Lung (tissue), 12 donors: ENCODE results near the gene ABCD3. TPM values are rescaled to one million over a fixed set of nuclear protein-coding genes. Genes with fewer than 3 reads are reported as not detected.

Experiments
- ATAC-seq: fragments of 200-7000 bp; cut with Tn5 transposase; one replicate; pipeline ENCODE4 v1.9.1; 2020; ENCODE audit warnings: moderate number of reproducible peaks; ENCODE audit not compliant: insufficient read depth, low FRiP score
- DNase-seq, 3 donors: peaks; one replicate each; pipeline ENCODE4 v3.0.0-alpha.2; 2013 to 2017
- H3K27ac ChIP-seq, 2 donors: one replicate each; pipeline ENCODE4 v1.5.1; 2013; ENCODE audit warnings: mild to moderate bottlenecking in 2 of 2, moderate library complexity in 2 of 2, control low read depth in 1 of 2, inconsistent platforms in 1 of 2, low read depth in 1 of 2, low read length in 1 of 2
- H3K27me3 ChIP-seq, 3 donors: one replicate each; pipeline ENCODE4 v1.5.1; 2013; ENCODE audit warnings: low read length in 2 of 3; ENCODE audit not compliant: control insufficient read depth in 3 of 3, insufficient read depth in 3 of 3
- H3K36me3 ChIP-seq, 4 donors: one replicate each; pipeline ENCODE4 v1.5.1; 2013; ENCODE audit warnings: low read length in 4 of 4, mild to moderate bottlenecking in 1 of 4, moderate library complexity in 1 of 4; ENCODE audit not compliant: control insufficient read depth in 4 of 4, insufficient read depth in 4 of 4
- H3K4me1 ChIP-seq, 5 donors: one replicate each; pipeline ENCODE4 v1.5.1; 2013; ENCODE audit warnings: low read length in 5 of 5, mild to moderate bottlenecking in 2 of 5, moderate library complexity in 1 of 5; ENCODE audit not compliant: control insufficient read depth in 5 of 5, insufficient read depth in 5 of 5
- H3K4me3 ChIP-seq: one replicate; pipeline ENCODE4 v1.5.1; 2013; ENCODE audit warnings: mild to moderate bottlenecking, control low read depth, moderate library complexity
- H3K9ac ChIP-seq, 2 donors: one replicate each; pipeline ENCODE4 v1.5.1; 2013; ENCODE audit warnings: low read length in 2 of 2, control low read depth in 1 of 2; ENCODE audit not compliant: insufficient read depth in 1 of 2
- H3K9me3 ChIP-seq, 4 donors: one replicate each; pipeline ENCODE4 v1.5.1; 2013; ENCODE audit warnings: low read length in 3 of 4, mild to moderate bottlenecking in 1 of 4, moderate library complexity in 1 of 4; ENCODE audit not compliant: control insufficient read depth in 4 of 4, insufficient read depth in 3 of 4
- CTCF ChIP-seq: IDR thresholded peaks from 2 replicates; pipeline ENCODE4 v1.5.1; 2012; ENCODE audit warnings: mild to moderate bottlenecking; ENCODE audit errors: control extremely low read depth, extremely low read depth
- WGBS, 2 donors: extraction: QIAGEN DNeasy Blood & Tissue Kit; methylation state at CpG; one replicate each; pipeline ENCODE4 v1.1.7; 2013; 5-methylcytosine and 5-hydroxymethylcytosine counted together
- polyA plus RNA-seq, 2 donors: library from polyadenylated mRNA; stranded (reverse); fragments of 200-250 nt; gene quantifications; one replicate each; pipeline ENCODE4 v1.2.1, GENCODE V29; 2013
- total RNA-seq, 2 donors: library from RNA; depleted of rRNA in 1 of 2; stranded (reverse); fragments of >200 nt in 1 of 2; gene quantifications; one replicate each; pipeline ENCODE4 v1.2.1, GENCODE V29; 2014 to 2021
- donor health status: control.
- donor health status: control.
- donor health status: Bipolar disorder and iron deficiency.
- donor health status: healthy.
- donor health status: DM: yes; HTN: yes; CAD: no.

Gene ABCD3
- total and polyA plus RNA-seq, 4 donors, result 28.5 to 80.7 (median 43.8) TPM

GRCh38 chr1:94526152-94526980 lies 108.2 kb downstream of the ABCD3 start:
- H3K4me3 ChIP-seq, result no peak overlapping the region
- 89 to 90% methylated on average over 7 of the region's 7 CpGs for WGBS, 2 donors
- no peak overlapping the region for H3K9ac ChIP-seq
- no peak overlapping the region for H3K27ac ChIP-seq
- no peak for TF ChIP-seq CTCF
- ATAC-seq, result no peak
- no peak for DNase-seq
- H3K9me3 ChIP-seq, result no peaks in the 10 kb centered on the region
- H3K4me1 ChIP-seq, result peaks cover 0 to 6% (median 0%) of the 10 kb centered on the region in 5 donors
- no peaks in the 10 kb centered on the region for H3K27me3 ChIP-seq
- peaks cover 0 to 10% (median 3%) of the 10 kb centered on the region in 4 donors for H3K36me3 ChIP-seq

- DNase-seq (peak in 1 of 3 donors; percentile 30), ATAC-seq (no peak)
- H3K27me3 ChIP-seq, result no peaks in the 10 kb centered on the region
- no peak for TF ChIP-seq CTCF
- no peaks in the 10 kb centered on the region for H3K9me3 ChIP-seq
- peaks cover 0 to 13% (median 6%) of the 10 kb centered on the region in 4 donors for H3K36me3 ChIP-seq
- no peak overlapping the region for H3K27ac ChIP-seq
- WGBS, 2 donors, result 28 to 29% methylated on average over 1 of the region's 1 CpG
- no peak overlapping the region for H3K9ac ChIP-seq
- H3K4me3 ChIP-seq, result no peak overlapping the region
- H3K4me1 ChIP-seq, result peaks cover 0 to 2% (median 0%) of the 10 kb centered on the region in 5 donors
Measured at GRCh38 chr1:94527447-94528031, 109.3 kb downstream of the ABCD3 start.

DNA sequence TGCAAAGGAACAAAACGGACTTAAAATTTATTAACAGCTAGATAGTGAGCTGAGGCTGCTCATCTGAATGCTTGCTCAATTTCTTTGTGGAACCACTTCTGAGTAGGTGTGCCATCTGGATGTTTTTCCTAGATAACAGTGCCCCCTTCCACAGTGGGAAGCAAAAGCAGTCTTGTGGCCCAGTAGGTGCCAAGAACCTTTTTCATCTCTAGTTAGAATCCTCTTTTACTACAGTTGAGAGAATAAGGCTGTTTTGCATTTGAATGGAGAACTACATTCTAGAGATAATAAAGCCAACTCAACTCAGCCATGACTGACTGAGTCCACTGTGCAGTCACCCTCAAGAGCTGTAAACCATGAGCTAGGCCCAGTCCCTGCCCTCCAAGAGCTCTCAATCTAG lies 110.1 kb downstream of the ABCD3 start:
- Histone ChIP-seq H3K36me3 (peaks cover 0 to 13% (median 6%) of the 10 kb centered on the region in 4 donors), H3K9ac (no peak overlapping the region), H3K9me3 (no peaks in the 10 kb centered on the region), H3K4me3 (no peak overlapping the region), H3K4me1 (peaks cover 0 to 2% (median 0%) of the 10 kb centered on the region in 5 donors), H3K27ac (no peak overlapping the region), H3K27me3 (no peaks in the 10 kb centered on the region)
- WGBS, 2 donors, result 73 to 87% methylated on average over 1 of the region's 1 CpG
- ATAC-seq, result no peak
- TF ChIP-seq CTCF, result no peak
- no peak for DNase-seq
